AG04450 (cell line): ENCODE data around the gene RO60. TPM values are rescaled to one million over a fixed set of nuclear protein-coding genes. Genes with fewer than 3 reads are reported as not detected.

Experiments
- CTCF ChIA-PET: fragments of 300-600, 350-600 bp; formaldehyde crosslinking; extraction: SDS; loops from one replicate; lab custom pipeline; 2022; ENCODE audit warnings: antibody characterized with exemption, inconsistent platforms; lab: Charles Lee
- POLR2A ChIA-PET: fragments of 350-600 bp; formaldehyde crosslinking; extraction: SDS; loops from one replicate; lab custom pipeline; 2021; ENCODE audit warnings: antibody characterized with exemption, inconsistent platforms; lab: Yijun Ruan, JAX
- DNase-seq: peaks from one replicate; pipeline ENCODE4 v3.0.0-alpha.2; 2011; ENCODE audit warnings: low read depth, low spot score
- H3K27ac ChIP-seq: one replicate; pipeline ENCODE4 v1.5.1; 2012; ENCODE audit warnings: low read depth, low read length, control low read depth
- H3K27me3 ChIP-seq: one replicate; pipeline ENCODE4 v1.6.0; 2012; ENCODE audit warnings: low read length; ENCODE audit not compliant: control insufficient read depth, insufficient read depth
- H3K4me3 ChIP-seq: 2 replicates; pipeline ENCODE4 v1.5.1; 2011; ENCODE audit warnings: mild to moderate bottlenecking, low read depth, low read length, control low read depth
- H3K9me3 ChIP-seq: 2 replicates; pipeline ENCODE4 v1.5.1; 2012; ENCODE audit warnings: low read length; ENCODE audit not compliant: control insufficient read depth, insufficient read depth
- polyA plus RNA-seq: library from polyadenylated mRNA; depleted of rRNA; stranded (reverse); fragments of >200 nt; gene quantifications from 2 replicates; pipeline ENCODE4 v1.2.3, GENCODE V29; 2011; rRNA removed
- small RNA-seq: library from RNA; depleted of rRNA; stranded (forward); fragments of <200 nt; gene quantifications from one replicate; pipeline ENCODE3, GENCODE V24; 2012; ENCODE audit warnings: low read depth; ENCODE audit not compliant: insufficient read length
- TF ChIP-seq, protein P1 (sequence below): IDR thresholded peaks from 2 replicates; pipeline ENCODE4 v1.5.1; 2011; ENCODE audit warnings: low read depth, low read length, control low read depth, inconsistent platforms

RO60 gene
- polyA plus RNA-seq, 1 experiment: 39.4 TPM

GRCh38 chr1:193104502-193104906, 45.1 kb downstream of the RO60 start:
- Histone ChIP-seq H3K9me3 (no peaks in the 10 kb centered on the region; the same call in 1 of the 2 replicates), H3K27me3 (no peaks in the 10 kb centered on the region), H3K27ac (peak overlapping the region; percentile 87), H3K4me3 (peak overlapping the region; percentile 79)
- TF ChIP-seq, protein P1, sequence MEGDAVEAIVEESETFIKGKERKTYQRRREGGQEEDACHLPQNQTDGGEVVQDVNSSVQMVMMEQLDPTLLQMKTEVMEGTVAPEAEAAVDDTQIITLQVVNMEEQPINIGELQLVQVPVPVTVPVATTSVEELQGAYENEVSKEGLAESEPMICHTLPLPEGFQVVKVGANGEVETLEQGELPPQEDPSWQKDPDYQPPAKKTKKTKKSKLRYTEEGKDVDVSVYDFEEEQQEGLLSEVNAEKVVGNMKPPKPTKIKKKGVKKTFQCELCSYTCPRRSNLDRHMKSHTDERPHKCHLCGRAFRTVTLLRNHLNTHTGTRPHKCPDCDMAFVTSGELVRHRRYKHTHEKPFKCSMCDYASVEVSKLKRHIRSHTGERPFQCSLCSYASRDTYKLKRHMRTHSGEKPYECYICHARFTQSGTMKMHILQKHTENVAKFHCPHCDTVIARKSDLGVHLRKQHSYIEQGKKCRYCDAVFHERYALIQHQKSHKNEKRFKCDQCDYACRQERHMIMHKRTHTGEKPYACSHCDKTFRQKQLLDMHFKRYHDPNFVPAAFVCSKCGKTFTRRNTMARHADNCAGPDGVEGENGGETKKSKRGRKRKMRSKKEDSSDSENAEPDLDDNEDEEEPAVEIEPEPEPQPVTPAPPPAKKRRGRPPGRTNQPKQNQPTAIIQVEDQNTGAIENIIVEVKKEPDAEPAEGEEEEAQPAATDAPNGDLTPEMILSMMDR: no peak
- DNase-seq: no peak
- POLR2A ChIA-PET: interaction anchor here (1.5 to 2.7 kb wide), 3 partner anchors 12 to 45 kb away, joined by 3 to 41 read pairs (median 5); partner anchors contain the start of genes CDC73, RO60 and UCHL5
- CTCF ChIA-PET: interaction anchor here (1.4 to 5.1 kb wide), 2 partner anchors 17 to 46 kb away, joined by 5 to 46 read pairs; partner anchors contain the start of genes CDC73, RO60 and UCHL5

GRCh38 chr1:193104907-193105820, 45.8 kb downstream of the RO60 start, which contains the start of gene GLRX2:
Gene GLRX2 (minus strand): TSS chr1:193105414. CDS start chr1:193105382, 32 bp downstream.
- Histone ChIP-seq H3K27ac (peak within 1 kb of the TSS; percentile 87), H3K9me3 (no peaks in the 10 kb centered on the region; the same call in 1 of the 2 replicates), H3K27me3 (no peaks in the 10 kb centered on the region), H3K4me3 (peak within 1 kb of the TSS; percentile 79)
- TF ChIP-seq, protein P1: no peak; the same call in 1 of the 2 replicates
- ChIA-PET POLR2A (interaction anchor here (1.0 to 2.7 kb wide), 5 partner anchors 11 to 46 kb away, joined by 3 to 41 read pairs (median 5); partner anchors contain the start of genes CDC73, RO60 and UCHL5), CTCF (interaction anchor here (0.8 to 5.1 kb wide), 4 partner anchors 9 to 46 kb away, joined by 3 to 46 read pairs (median 4); partner anchors contain the start of genes CDC73, RO60 and UCHL5)
- DNase-seq: peak; percentile 52

GRCh38 chr1:193105821-193106177, 46.4 kb downstream of the RO60 start:
- ChIA-PET CTCF (interaction anchor here (1.0 to 5.1 kb wide), 2 partner anchors 8 to 16 kb away, joined by 3 to 46 read pairs; partner anchors contain the start of gene CDC73), POLR2A (interaction anchor here (1.0 to 2.7 kb wide), 4 partner anchors 10 to 47 kb away, joined by 3 to 41 read pairs (median 4); partner anchors contain the start of genes CDC73, RO60 and UCHL5)
- TF ChIP-seq, protein P1: no peak
- Histone ChIP-seq H3K4me3 (peak overlapping the region; percentile 64), H3K27ac (peak overlapping the region; percentile 87), H3K9me3 (no peaks in the 10 kb centered on the region; the same call in 1 of the 2 replicates), H3K27me3 (no peaks in the 10 kb centered on the region)
- DNase-seq: no peak

GRCh38 chr1:193108471-193108870, 49.1 kb downstream of the RO60 start:
- H3K27ac ChIP-seq: no peak overlapping the region
- no peaks in the 10 kb centered on the region; the same call in 1 of the 2 replicates for H3K9me3 ChIP-seq
- TF ChIP-seq, protein P1: no peak
- no peaks in the 10 kb centered on the region for H3K27me3 ChIP-seq
- H3K4me3 ChIP-seq: no peak overlapping the region
- POLR2A ChIA-PET: no interaction called here
- CTCF ChIA-PET: interaction anchor here (5.1 kb wide), 1 partner anchor 13 kb away, joined by 46 read pairs; the partner anchor contains the start of gene CDC73
- DNase-seq: no peak

Small RNAs within 50 kb of the gene (small RNA-seq; reads per million reads assigned to genes)
- 1.6 reads per million for gene SCARNA18B

Other genes with a start within 250 kb of the RO60 start
- 18.4 and 28.8 TPM in 2 replicates for gene UCHL5, start 252 bp upstream of the RO60 start, polyA plus RNA-seq
- gene GLRX2, start 45.8 kb downstream of the RO60 start, polyA plus RNA-seq: 20.9 and 33.5 TPM in 2 replicates
- gene CDC73, start 62.4 kb downstream of the RO60 start, polyA plus RNA-seq: 40.2 and 56.4 TPM in 2 replicates
- gene B3GALT2, start 127.0 kb downstream of the RO60 start, polyA plus RNA-seq: 5.7 and 8.0 TPM in 2 replicates